ENCODE data around the gene PLCH1. TPM values are rescaled to one million over a fixed set of nuclear protein-coding genes. Genes with fewer than 3 reads are reported as not detected.
A peak's percentile ranks its signal among the peaks of the same experiment; 100 is the strongest.

Gene PLCH1
- polyA plus RNA-seq, 1 donor (not counting 4 experiments of a cell fraction or from before 2014, with no cell fraction given) = 0.05 TPM

DNA sequence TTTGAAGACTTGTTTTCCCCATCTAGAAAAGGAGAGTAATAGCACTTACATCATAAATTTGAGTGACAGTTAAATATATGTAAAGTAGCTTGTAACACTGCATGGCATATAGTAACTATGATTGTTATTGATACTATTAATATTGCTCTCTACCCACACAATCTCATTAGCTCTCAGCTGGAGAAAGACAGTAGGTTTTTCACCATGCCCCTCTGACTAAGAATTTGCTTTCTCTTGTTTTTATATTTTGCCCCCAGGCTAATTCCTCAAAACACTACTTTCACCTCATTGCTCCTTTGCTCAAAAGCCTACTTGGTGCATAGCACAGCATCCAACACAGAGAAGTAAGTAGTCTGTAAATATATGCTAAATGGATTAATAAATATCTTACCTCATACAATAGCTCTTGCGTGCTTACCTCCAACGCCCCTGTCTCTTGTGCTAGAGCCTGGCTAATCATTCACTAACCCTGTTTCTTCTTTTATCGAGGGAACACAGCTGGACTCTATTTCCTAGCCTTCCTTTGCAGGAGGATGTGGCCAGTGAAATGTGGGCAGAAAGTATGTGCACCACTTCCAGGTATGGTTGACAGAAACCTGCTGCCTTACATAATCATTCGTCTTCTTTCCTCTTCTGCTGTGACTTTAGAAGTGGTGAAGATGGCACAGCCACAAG, 190.0 kb downstream of the PLCH1 start:
- TF ChIP-seq EZH2 (IDR thresholded peaks at IDR 0.05; ENCODE audit: low read length) = no peak
- TF ChIP-seq, protein P1, sequence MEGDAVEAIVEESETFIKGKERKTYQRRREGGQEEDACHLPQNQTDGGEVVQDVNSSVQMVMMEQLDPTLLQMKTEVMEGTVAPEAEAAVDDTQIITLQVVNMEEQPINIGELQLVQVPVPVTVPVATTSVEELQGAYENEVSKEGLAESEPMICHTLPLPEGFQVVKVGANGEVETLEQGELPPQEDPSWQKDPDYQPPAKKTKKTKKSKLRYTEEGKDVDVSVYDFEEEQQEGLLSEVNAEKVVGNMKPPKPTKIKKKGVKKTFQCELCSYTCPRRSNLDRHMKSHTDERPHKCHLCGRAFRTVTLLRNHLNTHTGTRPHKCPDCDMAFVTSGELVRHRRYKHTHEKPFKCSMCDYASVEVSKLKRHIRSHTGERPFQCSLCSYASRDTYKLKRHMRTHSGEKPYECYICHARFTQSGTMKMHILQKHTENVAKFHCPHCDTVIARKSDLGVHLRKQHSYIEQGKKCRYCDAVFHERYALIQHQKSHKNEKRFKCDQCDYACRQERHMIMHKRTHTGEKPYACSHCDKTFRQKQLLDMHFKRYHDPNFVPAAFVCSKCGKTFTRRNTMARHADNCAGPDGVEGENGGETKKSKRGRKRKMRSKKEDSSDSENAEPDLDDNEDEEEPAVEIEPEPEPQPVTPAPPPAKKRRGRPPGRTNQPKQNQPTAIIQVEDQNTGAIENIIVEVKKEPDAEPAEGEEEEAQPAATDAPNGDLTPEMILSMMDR (optimal IDR thresholded peaks at IDR 0.05 in 1 of 3, IDR thresholded peaks at IDR 0.05 in 1 of 3, conservative IDR thresholded peaks at IDR 0.05 in 1 of 3; ENCODE audit: extremely low read depth in 1 of 3, insufficient read depth in 2 of 3, low read length in 3 of 3) = no peak
- H3K4me1 ChIP-seq (ENCODE audit: control insufficient read depth, extremely low read depth, insufficient read depth, low read length) = no peaks in the 10 kb centered on the region
- no peaks in the 10 kb centered on the region for H3K27me3 ChIP-seq (ENCODE audit: control insufficient read depth, extremely low read depth, insufficient read depth, low read length)
- H3K4me2 ChIP-seq (ENCODE audit: control insufficient read depth, extremely low read depth, insufficient read depth, low read depth, low read length) = no peak overlapping the region
- FAIRE-seq = no peak
- no peak overlapping the region for H3K4me3 ChIP-seq (ENCODE audit: control insufficient read depth in 2 of 3, extremely low read depth in 1 of 3, insufficient read depth in 2 of 3, low read depth in 1 of 3, low read length in 3 of 3)
- no peak for DNase-seq (ENCODE audit: low read depth, low spot score)
- H4K20me1 ChIP-seq (ENCODE audit: control insufficient read depth, extremely low read depth, insufficient read depth, low read length) = no peaks in the 10 kb centered on the region
- dilution Hi-C loops (cut with MboI; ENCODE audit: extremely low pct_ligation_motif_present, low sequenced_read_pairs) = no loop called here
- H3K9me1 ChIP-seq (ENCODE audit: control insufficient read depth, extremely low read depth, insufficient read depth, low read length) = no peaks in the 10 kb centered on the region
- no peak overlapping the region for H2AFZ ChIP-seq (ENCODE audit: control insufficient read depth, low read length)
- H3K36me3 ChIP-seq (ENCODE audit: control insufficient read depth in 2 of 2, extremely low read depth in 1 of 2, insufficient read depth in 2 of 2, low read length in 2 of 2) = no peaks in the 10 kb centered on the region
- no peak overlapping the region for H3K9ac ChIP-seq (ENCODE audit: control insufficient read depth, extremely low read depth, insufficient read depth, low read length)
- no peaks in the 10 kb centered on the region for H3K79me2 ChIP-seq (ENCODE audit: control insufficient read depth, insufficient read depth, low read length)
- no peak overlapping the region for H3K27ac ChIP-seq (ENCODE audit: control insufficient read depth, insufficient read depth, low read length)
- no peaks in the 10 kb centered on the region for H3K9me3 ChIP-seq (ENCODE audit: control insufficient read depth, low read depth, low read length)

GRCh38 chr3:155553780-155554179, 191.1 kb downstream of the PLCH1 start:
- no peaks in the 10 kb centered on the region for H3K9me3 ChIP-seq (ENCODE audit: control insufficient read depth, low read depth, low read length)
- H3K9me1 ChIP-seq (ENCODE audit: control insufficient read depth, extremely low read depth, insufficient read depth, low read length) = no peaks in the 10 kb centered on the region
- H3K9ac ChIP-seq (ENCODE audit: control insufficient read depth, extremely low read depth, insufficient read depth, low read length) = no peak overlapping the region
- dilution Hi-C loops (cut with MboI; ENCODE audit: extremely low pct_ligation_motif_present, low sequenced_read_pairs) = no loop called here
- TF ChIP-seq, protein P1 (optimal IDR thresholded peaks at IDR 0.05 in 1 of 3, IDR thresholded peaks at IDR 0.05 in 1 of 3, conservative IDR thresholded peaks at IDR 0.05 in 1 of 3; ENCODE audit: extremely low read depth in 1 of 3, insufficient read depth in 2 of 3, low read length in 3 of 3) = peak in 1 of 3 experiments; percentile 21
- no peak for TF ChIP-seq EZH2 (IDR thresholded peaks at IDR 0.05; ENCODE audit: low read length)
- peak; percentile 51 for FAIRE-seq
- no peaks in the 10 kb centered on the region for H3K36me3 ChIP-seq (ENCODE audit: control insufficient read depth in 2 of 2, extremely low read depth in 1 of 2, insufficient read depth in 2 of 2, low read length in 2 of 2)
- H4K20me1 ChIP-seq (ENCODE audit: control insufficient read depth, extremely low read depth, insufficient read depth, low read length) = no peaks in the 10 kb centered on the region
- no peak overlapping the region for H3K27ac ChIP-seq (ENCODE audit: control insufficient read depth, insufficient read depth, low read length)
- H3K79me2 ChIP-seq (ENCODE audit: control insufficient read depth, insufficient read depth, low read length) = no peaks in the 10 kb centered on the region
- no peaks in the 10 kb centered on the region for H3K4me1 ChIP-seq (ENCODE audit: control insufficient read depth, extremely low read depth, insufficient read depth, low read length)
- no peak overlapping the region for H3K4me3 ChIP-seq (ENCODE audit: control insufficient read depth in 2 of 3, extremely low read depth in 1 of 3, insufficient read depth in 2 of 3, low read depth in 1 of 3, low read length in 3 of 3)
- no peak overlapping the region for H3K4me2 ChIP-seq (ENCODE audit: control insufficient read depth, extremely low read depth, insufficient read depth, low read depth, low read length)
- H2AFZ ChIP-seq (ENCODE audit: control insufficient read depth, low read length) = peak overlapping the region; percentile 26
- DNase-seq (ENCODE audit: low read depth, low spot score) = peak; percentile 5
- H3K27me3 ChIP-seq (ENCODE audit: control insufficient read depth, extremely low read depth, insufficient read depth, low read length) = no peaks in the 10 kb centered on the region
